K562 (cell line): ENCODE measurements around the gene ZNF487. TPM values are rescaled to one million over a fixed set of nuclear protein-coding genes. Genes with fewer than 3 reads are reported as not detected.

Experiments
- ATAC-seq: fragments of 200-7000 bp; cut with Tn5 transposase; 3 replicates; pipeline ENCODE4 v1.9.1; 2020; ENCODE audit warnings: moderate library complexity
- BruUV-seq: library from RNA; stranded (reverse); fragments of 400-500 nt; replicated peaks from 2 replicates; lab custom pipeline; 2021; lab: Mats Ljungman, UMichigan
- CTCF ChIA-PET: fragments of 300-600 bp; formaldehyde crosslinking; extraction: SDS; loops from one replicate; lab custom pipeline; 2021; ENCODE audit warnings: low intra/inter-chr PET ratio; lab: Yijun Ruan, JAX
- POLR2A ChIA-PET: fragments of 300-600, 350-650 bp; sonication (Branson Sonifier 250); formaldehyde crosslinking; extraction: SDS; loops from one replicate; lab custom pipeline; 2021; ENCODE audit warnings: antibody characterized with exemption, inconsistent platforms; lab: Yijun Ruan, JAX
- DNase-seq, 4 experiments: peaks; one replicate each; pipeline versions ENCODE4 v3.0.0 to v3.0.0-alpha.2; 2011 to 2018; ENCODE audit warnings: low spot score in 3 of 4, mixed read lengths in 3 of 4; ENCODE audit errors: extremely low read depth in 1 of 4
- FAIRE-seq: peaks from 2 replicates; lab custom pipeline; 2011; peaks lifted over from hg19 to GRCh38; lab: Jason Lieb, UNC
- H2AFZ ChIP-seq: 2 replicates; pipeline ENCODE4 v1.6.0; 2011; ENCODE audit warnings: low read depth, low read length, control low read depth, inconsistent platforms
- H3K27ac ChIP-seq: fragments of 200-600 bp; 3 replicates; pipeline ENCODE4 v1.8.0; 2011; ENCODE audit warnings: low read depth, mild to moderate bottlenecking, control low read depth, inconsistent platforms, low read length, moderate library complexity, mixed read lengths; ENCODE audit errors: extremely low read depth
- H3K27me3 ChIP-seq, 2 experiments: fragments of 300-600 bp in 1 of 2; 2 replicates in 1 of 2; 3 replicates in 1 of 2; pipeline versions ENCODE4 v1.6.0 to v1.8.0; 2011; ENCODE audit warnings: inconsistent platforms in 2 of 2, low read length in 2 of 2, mild to moderate bottlenecking in 1 of 2, mixed read lengths in 1 of 2, moderate library complexity in 1 of 2; ENCODE audit not compliant: control insufficient read depth in 2 of 2, insufficient read depth in 2 of 2
- H3K36me3 ChIP-seq: fragments of 300-600 bp; 3 replicates; pipeline ENCODE4 v1.8.0; 2011; ENCODE audit warnings: mild to moderate bottlenecking, low read length, inconsistent platforms; ENCODE audit not compliant: control insufficient read depth, insufficient read depth
- H3K4me1 ChIP-seq, 2 experiments: fragments of 200-600 bp in 1 of 2; replicated peaks in 1 of 2; 2 replicates in 1 of 2; 3 replicates in 1 of 2; pipeline versions ENCODE4 v1.5.1 to v1.8.0; 2011; ENCODE audit warnings: inconsistent platforms in 2 of 2, low read length in 2 of 2, mild to moderate bottlenecking in 1 of 2, mixed read lengths in 1 of 2, moderate library complexity in 1 of 2; ENCODE audit not compliant: control insufficient read depth in 2 of 2, insufficient read depth in 2 of 2
- H3K4me2 ChIP-seq: 2 replicates; pipeline ENCODE4 v1.6.1; 2011; ENCODE audit warnings: low read length, control low read depth, inconsistent platforms, mixed read lengths; ENCODE audit not compliant: insufficient read depth
- H3K4me3 ChIP-seq: fragments of 200-600 bp; sonication (generic), shearing (Covaris generic); 2 replicates; pipeline ENCODE4 v1.5.1; 2016; ENCODE audit warnings: control low read depth, inconsistent platforms
- H3K79me2 ChIP-seq: fragments of 200-600 bp; 3 replicates; pipeline ENCODE4 v1.8.0; 2011; ENCODE audit warnings: low read length, inconsistent platforms; ENCODE audit not compliant: control insufficient read depth, insufficient read depth
- H3K9ac ChIP-seq, 2 experiments: 2 replicates each; pipeline versions ENCODE4 v1.6.0 to v1.6.1; 2011; ENCODE audit warnings: low read depth in 2 of 2, low read length in 2 of 2, control low read depth in 1 of 2, inconsistent platforms in 1 of 2, mild to moderate bottlenecking in 1 of 2, mixed read lengths in 1 of 2; ENCODE audit not compliant: insufficient read depth in 1 of 2
- H3K9me1 ChIP-seq: one replicate; pipeline ENCODE4 v1.6.0; 2011; ENCODE audit warnings: inconsistent platforms, mild to moderate bottlenecking, low read length, moderate library complexity; ENCODE audit not compliant: control insufficient read depth, insufficient read depth
- H3K9me3 ChIP-seq: replicated peaks from 2 replicates; pipeline ENCODE4 v1.5.1; 2011; ENCODE audit warnings: low read depth, low read length, inconsistent platforms; ENCODE audit not compliant: control insufficient read depth, insufficient read depth
- H4K20me1 ChIP-seq: replicated peaks from 2 replicates; pipeline ENCODE4 v1.6.1; 2011; ENCODE audit warnings: low read length, inconsistent platforms, mixed read lengths; ENCODE audit not compliant: control insufficient read depth, insufficient read depth
- CEBPB ChIP-seq: fragments of 450-650 bp; IDR thresholded peaks from 2 replicates; pipeline ENCODE4 v1.6.1; 2016; ENCODE audit warnings: missing genetic modification characterization, missing compliant biosample characterization
- CTCF ChIP-seq, 3 experiments: IDR thresholded peaks in 2 of 3; conservative IDR thresholded peaks in 1 of 3; 2 replicates each; pipeline ENCODE4 v1.5.1; 2011 to 2012; ENCODE audit warnings: low read length in 3 of 3, mild to moderate bottlenecking in 3 of 3, control low read depth in 2 of 3, improper control_type of control experiment in 1 of 3, inconsistent platforms in 1 of 3, low read depth in 1 of 3, mixed read lengths in 1 of 3, moderate library complexity in 1 of 3; ENCODE audit not compliant: insufficient read depth in 2 of 3
- DIDO1 ChIP-seq: fragments of 450-650 bp; IDR thresholded peaks from 2 replicates; pipeline ENCODE4 v1.6.1; 2016; ENCODE audit warnings: low read depth, missing biosample characterization, missing genetic modification characterization
- NEUROD1 ChIP-seq: fragments of 150-350 bp; IDR thresholded peaks from 2 replicates; pipeline ENCODE4 v1.6.1; 2014; ENCODE audit warnings: borderline replicate concordance, low read length, low read depth; ENCODE audit not compliant: partially characterized antibody
- RBFOX2 ChIP-seq: fragments of 200-400 bp; formaldehyde crosslinking; IDR thresholded peaks from 2 replicates; pipeline ENCODE4 v1.6.1; 2017; ENCODE audit warnings: low read depth, mild to moderate bottlenecking, low read length, moderate library complexity
- SLC30A9 ChIP-seq: fragments of 250-450 bp; sonication (Bioruptor Pico); IDR thresholded peaks from 2 replicates; pipeline ENCODE4 v1.8.0; 2022; ENCODE audit warnings: mild to moderate bottlenecking, moderate library complexity
- STAG1 ChIP-seq: sonication (generic); formaldehyde crosslinking; IDR thresholded peaks from 2 replicates; pipeline ENCODE4 v1.5.0; 2020; ENCODE audit warnings: missing genetic modification reagents, borderline replicate concordance
- THAP12 ChIP-seq: fragments of 250-450 bp; sonication (Bioruptor Pico); IDR thresholded peaks from 2 replicates; pipeline ENCODE4 v1.9.0; 2021; ENCODE audit warnings: mild to moderate bottlenecking, inconsistent platforms
- ZBTB12 ChIP-seq: fragments of 250-450 bp; sonication (Bioruptor Pico); IDR thresholded peaks from 2 replicates; pipeline ENCODE4 v1.4.0; 2020
- ZBTB49 ChIP-seq: sonication (generic); formaldehyde crosslinking; IDR thresholded peaks from 2 replicates; pipeline ENCODE4 v1.8.0; 2022; ENCODE audit warnings: missing genetic modification reagents, mild to moderate bottlenecking, borderline replicate concordance
- ZNF695 ChIP-seq: fragments of 450-650 bp; formaldehyde crosslinking; IDR thresholded peaks from 2 replicates; pipeline ENCODE4 v1.4.0; 2020; ENCODE audit warnings: mild to moderate bottlenecking, moderate library complexity
- WGBS: fragments of 100-300 bp; shearing (Covaris generic); methylation state at CpG from one replicate; pipeline ENCODE4 v1.1.6; 2016; ENCODE audit warnings: low coverage, mixed read lengths; ENCODE audit not compliant: insufficient coverage; ENCODE audit errors: missing lambda C conversion rate; 5-methylcytosine and 5-hydroxymethylcytosine counted together
- in situ Hi-C: fragments of 300-500 bp; cut with MboI; formaldehyde crosslinking; loops from 4 replicates; pipeline ENCODE4 v1.15.0; 2018; ENCODE audit warnings: inconsistent platforms, mixed read lengths
- intact Hi-C: fragments of 100-400 bp; cut with micrococcal nuclease; formaldehyde crosslinking; loops from 2 replicates; pipeline ENCODE4 v1.14.2; 2022
- polyA plus RNA-seq, 8 experiments: library from polyadenylated mRNA; depleted of rRNA in 4 of 8; stranded (reverse) in 5 of 8; unstranded in 3 of 8; fragments of >200 nt; fragmentation: Nextera tagmentation in 2 of 8; fragmentation: Illumina TruSeq in 1 of 8; extraction: Ambion mirVana in 2 of 8; extraction: Trizol in 1 of 8; gene quantifications; 2 replicates each; pipeline versions ENCODE4 v1.2.1 to v1.2.3, GENCODE V29; 2011 to 2014; ENCODE audit warnings: inconsistent platforms in 1 of 8, missing spikeins in 1 of 8
- total RNA-seq, 7 experiments: library from RNA; depleted of rRNA in 6 of 7; stranded (reverse); fragments of >200 nt in 6 of 7; fragmentation: Illumina TruSeq in 2 of 7; extraction: Trizol in 2 of 7; gene quantifications; 2 replicates each; pipeline versions ENCODE4 v1.2.1 to v1.2.3, GENCODE V29; 2011 to 2021; ENCODE audit warnings: low replicate concordance in 1 of 7

Gene ZNF487
- total and polyA plus RNA-seq, 9 of the 15 experiments (the other 6 are each of a cell fraction or from before 2014, with no cell fraction given), result 1.9 to 6.5 (median 4.2) TPM

- TF ChIP-seq SLC30A9 (CRISPR knock-in tag), result no peak
- TF ChIP-seq, all 486 proteins: peak for 9
Measured at GRCh38 chr10:43390333-43390732, 46.6 kb upstream of the ZNF487 start (continued).

- BruUV-seq, result no TSS peak
- Histone ChIP-seq H3K27me3 (no peaks in the 10 kb centered on the region), H3K36me3 (peaks cover 100% of the 10 kb centered on the region), H3K27ac (peak overlapping the region; percentile 3; the same call in 1 of the 3 replicates), H2AFZ (no peak overlapping the region), H3K9me3 (no peaks in the 10 kb centered on the region), H4K20me1 (peaks cover 81% of the 10 kb centered on the region), H3K4me1 (peaks cover 39 to 45% of the 10 kb centered on the region in 2 experiments; a peak in 4 of 5 replicates), H3K9me1 (peaks cover 4% of the 10 kb centered on the region), H3K9ac (peak overlapping the region; percentile 9 to 73; a peak in 1 of 4 replicates), H3K4me3 (no peak overlapping the region), H3K79me2 (peaks cover 92% of the 10 kb centered on the region), H3K4me2 (peak overlapping the region; percentile 36; the same call in 1 of the 2 replicates)
- intact Hi-C loops, result no loop called here
- CTCF ChIA-PET, result no interaction called here
- ATAC-seq (peak; percentile 24), FAIRE-seq (no peak), DNase-seq (no peak)
- in situ Hi-C loops, result no loop called here
- POLR2A ChIA-PET, result interaction anchor here (0.9 to 3.4 kb wide), 4 partner anchors 9 to 63 kb away, joined by 3 to 22 read pairs (median 10); partner anchors contain the start of gene HNRNPF
- WGBS, result 83% methylated on average over 7 of the region's 7 CpGs
- TF ChIP-seq CEBPB (tag) (peak; percentile 34; the same call in 1 of the 2 replicates), CTCF (IDR thresholded peaks at IDR 0.05 in 2 of 3, conservative IDR thresholded peaks at IDR 0.05 in 1 of 3; ENCODE audit: insufficient read depth in 2 of 3, low read depth in 1 of 3, low read length in 3 of 3) (peak; percentile 57 to 72 (median 59)), ZNF695 (CRISPR knock-in tag) (no peak), NEUROD1 (no peak), ZBTB12 (CRISPR knock-in tag) (no peak), ZBTB49 (CRISPR knock-in tag) (no peak), STAG1 (0 out of 2 replicates have a peak, but pooled peaks have one; percentile 9), THAP12 (no peak), DIDO1 (tag) (no peak), RBFOX2 (0 out of 2 replicates have a peak, but pooled peaks have one; percentile 24)
Measured at GRCh38 chr10:43390759-43391158, 46.2 kb upstream of the ZNF487 start.
